Activated effector memory CD4-positive, alpha-beta T cell treated with anti-CD3 and anti-CD28 coated beads, Interleukin-2, amount 50 U/mL, for 16 hours (primary cell): ENCODE measurements around the gene PIK3CG.
"Not testable (repeated sequence)": the region's sequence is repeated elsewhere in the genome, so short reads cannot be mapped to it uniquely, and the experiment has no call there.

ENCODE experiments used
- DNase-seq: peaks from one replicate; pipeline ENCODE4 v3.0.0-alpha.2; 2020

PIK3CG gene

DNA sequence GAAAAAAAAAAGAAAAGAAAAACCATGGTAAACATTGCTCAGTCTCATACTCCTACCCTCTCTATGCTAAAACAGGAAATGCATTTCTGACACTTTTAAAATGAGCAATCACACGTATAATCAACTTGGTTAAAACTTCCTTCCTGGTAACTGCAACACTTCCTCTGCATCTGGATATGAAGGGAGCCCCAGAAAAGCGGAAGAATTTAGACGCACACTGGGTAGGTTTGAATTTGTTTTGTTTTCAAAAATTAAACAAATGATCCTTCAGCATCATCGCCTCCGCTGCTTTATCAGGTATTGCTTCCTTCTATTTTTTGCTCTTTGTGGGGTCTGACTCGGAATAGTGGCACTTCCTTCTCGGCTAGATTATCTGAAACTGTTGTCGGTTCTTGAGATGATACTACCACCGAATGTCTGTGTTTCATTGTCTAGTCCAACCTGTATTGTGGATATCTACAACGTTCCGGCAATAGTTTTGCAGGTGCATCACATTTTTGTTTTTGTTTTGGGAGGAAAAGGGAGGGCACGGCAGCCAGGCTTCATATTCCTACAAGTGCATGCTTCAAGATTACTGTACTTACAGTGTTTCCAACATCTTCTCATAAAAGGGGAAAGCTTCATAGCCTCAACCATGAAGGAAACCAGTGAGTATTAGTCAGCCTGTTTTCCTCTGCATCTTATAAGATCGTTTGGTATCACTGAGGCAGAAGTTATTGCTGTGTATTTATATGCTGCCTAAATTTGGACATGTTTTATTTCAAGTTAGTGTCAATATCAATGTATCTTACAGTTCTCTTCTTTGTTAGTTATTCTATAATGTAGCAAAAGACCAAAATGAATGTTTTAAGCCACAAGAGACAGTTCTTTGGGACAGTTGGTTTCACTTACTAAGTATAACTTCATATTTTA lies at the start of gene PIK3CG:
Gene PIK3CG (plus strand): TSS at position 153 of the 912 bp plus-strand sequence. CDS start 2,280 bp downstream, outside the sequence.
- no peak for DNase-seq

DNA sequence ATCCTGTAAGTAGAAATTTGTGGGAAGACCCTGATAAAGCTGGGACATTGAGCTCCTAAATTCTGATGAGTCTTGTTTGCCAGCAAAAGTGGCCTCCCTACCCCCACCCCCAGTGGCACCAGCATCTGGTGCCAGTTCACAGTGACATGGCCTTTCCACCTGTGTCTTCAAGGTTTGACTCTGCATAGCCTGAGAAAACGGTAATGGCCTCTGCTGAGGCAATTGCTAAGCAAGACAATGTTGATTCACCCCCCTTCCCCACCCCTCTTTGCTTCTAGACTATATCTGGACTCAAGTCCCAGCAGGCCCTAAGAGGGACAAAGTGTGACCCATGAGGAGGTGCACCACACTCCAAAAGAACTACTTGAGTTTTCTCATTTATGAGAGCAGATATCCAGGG lies 48.0 kb upstream of the PIK3CG start:
- no peak for DNase-seq

DNA sequence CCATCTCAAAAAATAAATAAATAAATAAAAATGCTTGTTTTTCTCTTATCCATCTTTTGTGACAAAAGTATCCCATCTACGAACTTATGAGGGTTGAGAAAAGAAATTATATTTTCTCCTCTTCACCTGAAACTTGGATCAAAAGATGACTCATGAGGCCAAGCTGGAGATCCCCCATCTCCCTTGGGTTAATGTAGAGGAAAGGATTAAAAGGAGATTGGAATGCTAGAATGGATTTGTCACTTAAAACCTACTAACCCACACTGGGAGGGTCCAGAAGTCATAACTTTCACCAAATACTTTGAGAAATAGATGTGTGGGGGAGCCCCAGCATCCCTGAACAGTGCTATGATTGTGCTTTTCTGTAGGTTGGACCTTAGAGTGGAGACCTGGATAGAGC lies 46.3 kb upstream of the PIK3CG start:
- DNase-seq, result no peak

DNA sequence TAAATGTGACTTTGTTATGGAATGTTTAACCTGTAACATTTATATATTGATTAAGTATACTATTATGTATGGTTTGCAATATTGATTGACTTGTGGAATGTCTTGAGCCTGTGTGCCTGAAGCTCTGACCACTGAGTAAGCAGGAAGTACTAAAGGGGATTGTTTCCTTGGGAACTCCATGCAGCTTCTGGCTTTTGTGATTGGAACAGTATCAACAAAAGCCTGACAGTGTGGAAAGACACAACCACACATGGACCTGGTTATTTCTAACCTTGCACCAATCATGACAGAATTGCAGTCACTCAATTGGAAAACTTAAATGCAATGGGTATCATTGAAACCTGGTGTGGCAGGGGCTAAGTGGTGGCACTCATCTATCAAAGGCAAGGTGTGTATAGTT lies 45.5 kb upstream of the PIK3CG start:
- no peak for DNase-seq

DNA sequence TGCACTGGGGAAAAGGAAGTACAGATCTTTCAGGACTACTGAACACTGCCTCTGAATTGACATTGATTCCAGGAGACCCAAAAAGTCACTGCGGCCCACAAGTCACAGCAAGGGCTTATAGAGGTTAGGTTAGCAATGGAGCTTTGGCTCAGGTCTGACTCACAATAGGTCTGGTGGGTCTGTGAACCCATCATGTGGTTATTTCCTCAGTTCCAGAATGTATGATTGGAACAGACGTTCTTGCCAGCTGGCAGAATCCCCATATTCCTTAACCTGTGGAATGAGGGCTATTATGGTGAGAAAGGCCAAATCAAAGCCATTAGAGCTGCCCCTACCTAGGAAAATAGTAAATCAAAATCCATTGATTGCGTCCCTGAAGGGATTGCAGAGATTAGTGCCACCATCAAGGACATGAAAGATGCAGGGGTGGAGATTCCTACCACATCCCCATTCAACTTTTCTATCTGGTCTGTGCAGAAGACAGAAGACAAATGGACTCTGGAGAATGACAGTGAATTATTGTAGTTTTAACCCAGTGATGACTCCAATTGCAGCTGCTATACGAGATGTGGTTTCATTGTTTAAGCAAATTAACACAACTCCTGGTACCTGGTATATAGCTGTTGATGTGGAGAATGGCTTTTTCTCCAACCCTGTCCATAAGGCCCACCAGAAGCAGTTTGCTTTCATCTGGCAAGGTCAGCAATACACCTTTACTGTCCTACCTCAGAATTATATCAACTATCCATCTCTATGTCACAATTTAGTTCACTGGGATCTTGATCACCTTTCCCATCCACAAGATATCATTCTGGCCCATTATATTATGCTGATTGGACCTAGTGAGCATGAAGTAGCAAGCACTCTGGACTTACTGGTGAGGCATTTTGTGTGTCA lies 44.5 kb upstream of the PIK3CG start:
- DNase-seq, result no peak

DNA sequence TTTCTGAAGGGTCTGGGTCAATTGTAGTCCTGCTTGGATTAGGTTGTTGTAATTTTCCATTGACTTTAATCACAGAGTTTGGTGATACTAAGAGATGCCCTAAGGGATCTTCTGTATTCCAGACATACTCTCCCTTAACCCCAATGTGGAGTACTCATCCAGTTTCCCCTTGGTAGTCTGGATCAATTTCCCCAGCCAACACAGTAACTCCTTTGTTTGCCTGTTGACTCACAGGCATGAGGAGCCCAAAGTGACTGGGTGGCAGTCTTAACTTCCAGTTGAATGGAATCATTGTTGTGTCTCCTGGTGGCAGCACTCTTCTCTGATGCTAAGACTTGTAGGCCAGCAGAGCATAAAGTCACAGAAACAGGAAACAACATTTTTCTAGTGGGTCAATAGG lies 41.5 kb upstream of the PIK3CG start:
- no peak for DNase-seq

DNA sequence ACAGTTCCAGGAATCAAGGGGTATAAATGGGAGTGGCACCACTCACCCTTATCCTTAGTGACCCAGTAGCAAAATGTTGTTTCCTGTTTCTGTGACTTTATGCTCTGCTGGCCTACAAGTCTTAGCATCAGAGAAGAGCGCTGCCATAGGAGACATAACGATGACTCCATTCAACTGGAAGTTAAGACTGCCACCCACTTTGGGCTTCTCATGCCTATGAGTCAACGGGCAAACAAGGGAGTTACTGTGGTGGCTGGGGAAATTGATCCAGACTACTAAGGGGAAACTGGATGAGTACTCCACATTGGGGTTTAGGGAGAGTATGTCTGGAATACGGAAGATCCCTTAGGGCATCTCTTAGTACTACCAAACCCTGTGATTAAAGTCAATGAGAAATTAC lies 40.6 kb upstream of the PIK3CG start:
- no peak for DNase-seq

DNA sequence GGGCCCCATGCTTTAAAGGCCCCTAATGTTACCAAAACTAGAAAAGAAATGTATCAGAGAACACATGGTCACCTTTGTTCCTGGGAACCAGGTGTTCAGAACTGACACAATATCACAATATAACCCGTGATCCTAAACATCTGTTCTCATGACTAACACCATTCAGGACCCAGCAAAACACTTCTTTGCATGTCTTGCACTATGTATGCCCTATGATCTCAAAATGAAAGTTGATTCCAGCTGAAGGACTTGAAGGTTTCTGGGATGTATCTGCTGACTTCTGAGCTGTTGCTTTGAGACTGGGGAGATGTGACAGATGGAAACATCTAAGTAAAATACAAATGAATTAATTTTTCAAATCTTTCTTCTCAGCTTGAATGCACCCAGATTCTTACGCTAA lies 37.5 kb upstream of the PIK3CG start:
- DNase-seq, result no peak

DNA sequence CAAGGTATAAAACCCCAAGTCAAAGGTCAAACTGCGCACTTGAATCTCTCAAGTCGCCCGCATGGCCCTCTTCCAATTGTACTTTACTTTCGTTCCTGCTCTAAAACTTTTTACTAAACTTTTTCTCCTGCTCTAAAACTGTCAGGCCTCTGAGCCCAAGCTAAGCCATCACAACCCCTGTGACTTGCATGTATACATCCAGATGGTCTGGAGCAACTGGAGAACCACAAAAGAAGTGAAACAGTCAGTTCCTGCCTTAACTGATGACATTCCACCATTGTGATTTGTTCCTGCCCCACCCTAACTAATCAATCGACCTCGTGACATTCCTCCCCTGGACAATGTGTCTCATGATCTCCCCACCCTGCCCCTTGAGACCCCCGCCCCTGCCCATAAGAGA lies 35.6 kb upstream of the PIK3CG start:
- DNase-seq, result no peak

DNA sequence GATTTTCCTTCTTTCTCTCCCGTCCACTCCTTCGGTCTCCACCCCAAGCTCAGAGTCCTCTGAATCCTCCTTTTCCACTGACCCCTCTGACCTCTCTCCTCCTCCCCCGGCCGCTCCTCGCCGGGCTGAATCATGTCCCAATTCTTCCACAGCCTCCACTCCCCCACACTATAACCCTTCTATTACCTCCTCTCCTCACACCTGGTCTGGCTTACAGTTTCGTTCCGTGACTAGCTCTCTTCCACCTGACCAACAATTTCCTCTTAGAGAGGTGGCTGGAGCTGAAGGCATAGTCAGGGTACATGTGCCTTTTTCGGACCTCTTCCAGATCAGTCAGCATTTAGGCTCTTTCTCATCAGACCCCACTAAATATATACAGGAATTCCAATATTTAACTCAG lies 34.2 kb upstream of the PIK3CG start:
- not testable (repeated sequence) for DNase-seq

DNA sequence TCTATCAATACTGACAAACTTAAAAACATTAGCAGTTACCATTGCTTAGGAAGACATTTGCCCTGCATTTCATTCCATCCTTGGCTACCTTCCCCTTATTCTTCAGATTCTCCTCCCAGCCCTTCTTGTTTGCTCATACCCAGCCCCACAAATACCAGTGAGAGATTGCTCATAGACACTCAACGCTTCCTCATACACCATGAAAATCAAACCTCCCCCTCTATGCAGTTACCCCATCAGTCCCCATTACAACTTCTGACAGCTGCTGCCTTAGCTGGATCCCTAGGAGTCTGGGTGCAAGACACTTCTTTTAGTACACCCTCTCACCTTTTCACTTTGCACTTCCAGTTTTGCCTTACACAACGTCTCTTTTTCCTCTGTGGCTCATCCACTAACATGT lies 28.3 kb upstream of the PIK3CG start:
- no peak for DNase-seq

DNA sequence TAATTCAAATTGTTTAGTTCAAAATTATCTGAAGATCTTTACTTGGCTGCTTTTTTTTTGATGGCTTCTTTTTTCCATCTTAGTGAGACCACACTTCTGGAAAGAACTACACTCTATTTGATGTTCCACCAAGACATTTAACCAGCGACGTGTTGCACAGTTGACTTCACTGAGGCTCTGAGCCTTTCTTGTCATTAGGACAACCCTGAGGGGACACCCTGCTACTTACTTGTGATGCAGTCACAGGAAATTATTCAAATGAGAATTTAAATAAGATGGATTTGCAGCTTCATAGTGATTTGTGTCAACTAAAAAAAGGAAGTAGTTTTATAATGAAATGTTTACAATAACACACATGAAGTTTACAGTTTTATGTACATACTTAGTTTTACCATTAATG lies 25.6 kb upstream of the PIK3CG start:
- DNase-seq, result no peak

DNA sequence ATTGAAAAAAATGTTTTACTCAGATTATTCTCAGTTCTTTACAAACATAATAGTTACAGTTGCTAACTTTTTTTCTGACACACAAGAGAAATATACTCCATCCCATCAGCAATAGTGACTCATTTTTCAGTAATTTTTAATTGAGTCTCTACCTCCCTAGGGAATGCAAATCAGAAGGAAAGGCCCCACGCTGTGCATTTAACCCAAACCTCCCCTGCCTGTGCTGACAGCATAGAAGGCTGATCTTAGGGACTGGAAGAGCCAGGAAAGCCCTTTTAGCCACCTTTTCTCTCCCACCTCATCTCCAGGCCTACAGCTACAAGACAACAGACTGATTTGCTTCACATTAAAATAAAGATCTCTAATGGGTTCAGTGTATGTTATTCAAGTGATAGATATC lies 24.7 kb upstream of the PIK3CG start:
- no peak for DNase-seq

DNA sequence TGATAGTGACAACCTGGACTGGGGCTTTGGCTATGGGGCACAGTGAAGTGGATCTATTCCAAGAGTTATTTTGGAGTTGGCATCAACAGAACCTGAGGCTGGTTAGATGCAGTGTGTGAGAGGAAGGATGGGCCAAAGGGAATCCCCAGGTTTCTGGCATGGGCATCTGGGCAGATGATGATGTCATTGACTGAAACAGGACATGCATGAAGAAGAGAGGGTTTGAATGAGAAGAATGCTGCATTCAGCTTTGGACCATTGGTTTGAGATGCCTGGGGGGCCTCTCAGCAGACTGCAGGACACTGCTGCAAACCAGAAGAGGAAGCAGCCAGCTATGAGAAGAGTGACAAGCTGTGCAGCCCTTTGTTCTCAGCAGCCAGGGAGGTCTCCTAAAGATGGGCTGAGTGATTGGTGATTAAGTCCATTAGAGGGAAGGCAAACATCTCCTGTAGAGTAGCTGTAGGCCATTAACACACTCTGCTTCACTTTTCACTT lies 23.1 kb upstream of the PIK3CG start:
- DNase-seq, result no peak

DNA sequence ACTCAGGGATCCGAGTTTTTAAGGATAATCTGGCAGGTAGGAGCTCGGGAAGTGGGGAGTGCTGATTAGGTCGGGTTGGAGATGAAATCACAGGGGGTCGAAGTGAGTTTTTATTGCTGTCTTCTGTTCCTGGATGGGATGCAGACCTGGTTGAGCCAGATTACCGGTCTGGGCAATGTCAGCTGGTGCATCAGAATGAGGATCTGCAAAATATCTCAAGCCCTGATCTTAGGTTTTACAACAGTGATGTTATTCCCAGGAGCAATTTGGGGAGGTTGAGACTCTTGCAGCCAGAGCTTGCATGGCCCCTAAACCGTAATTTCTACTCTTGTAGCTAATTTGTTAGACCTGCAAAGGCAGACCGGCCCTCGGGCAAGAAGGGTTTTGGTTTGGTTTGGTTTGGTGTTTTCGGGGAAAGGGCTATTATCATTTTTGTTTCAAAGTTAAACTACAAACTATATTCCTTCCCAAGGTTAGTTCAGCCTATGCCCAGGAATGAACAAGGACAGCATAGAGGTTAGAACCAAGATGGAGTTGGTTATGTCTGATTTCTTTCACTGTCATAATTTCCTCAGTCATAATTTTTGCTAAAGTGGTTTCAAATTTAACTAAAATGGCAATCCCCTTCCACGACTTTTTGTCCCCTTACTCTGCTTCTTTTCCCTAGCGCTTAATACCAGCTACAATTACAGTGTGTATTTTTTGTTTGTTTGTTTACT lies 20.6 kb upstream of the PIK3CG start:
- DNase-seq, result no peak

DNA sequence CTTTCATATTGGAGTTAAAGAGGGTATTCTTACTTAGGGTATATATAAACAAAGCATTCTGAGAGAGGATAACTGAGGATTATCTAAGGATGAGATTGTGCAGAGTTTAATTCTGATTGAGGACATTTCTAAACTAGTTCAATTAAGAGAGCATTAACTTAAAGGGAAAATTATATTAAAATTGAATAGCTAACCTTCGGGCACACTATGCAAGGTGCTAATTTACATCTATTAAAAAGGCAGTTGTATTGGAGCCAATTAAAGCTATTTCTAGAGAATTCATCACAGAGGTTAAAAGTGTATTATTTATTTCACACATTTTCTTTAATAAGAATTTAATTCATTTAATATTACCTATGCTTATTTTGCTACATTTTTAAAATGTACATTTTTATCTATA lies 17.0 kb upstream of the PIK3CG start:
- DNase-seq, result no peak

DNA sequence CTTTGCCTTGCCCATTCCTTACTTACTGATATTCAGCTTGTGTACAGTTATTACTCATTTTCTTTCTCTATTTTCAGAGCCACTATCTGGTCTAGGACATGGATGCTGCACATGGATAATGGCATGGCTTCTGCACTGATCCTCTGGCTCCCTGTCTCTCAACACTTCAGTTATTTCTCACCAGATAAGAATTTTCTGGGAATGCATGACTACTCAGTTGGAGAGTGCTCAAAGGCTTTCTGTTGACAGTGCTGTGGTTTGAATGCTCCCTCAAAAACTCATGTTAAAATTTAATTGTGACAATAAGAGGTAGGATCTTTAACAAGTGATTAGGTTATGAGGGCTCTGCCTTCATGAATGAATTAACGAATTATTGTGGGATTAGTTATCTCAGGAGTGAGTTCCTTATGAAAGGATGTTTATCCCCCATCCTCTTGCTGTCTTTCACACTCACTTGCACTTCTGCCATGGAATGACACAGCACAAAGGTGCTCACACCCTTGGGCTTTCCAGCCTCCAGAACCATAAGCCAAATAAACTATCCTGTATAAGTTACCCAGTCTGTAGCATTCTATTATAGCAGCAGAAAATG lies 16.1 kb upstream of the PIK3CG start:
- DNase-seq, result no peak

DNA sequence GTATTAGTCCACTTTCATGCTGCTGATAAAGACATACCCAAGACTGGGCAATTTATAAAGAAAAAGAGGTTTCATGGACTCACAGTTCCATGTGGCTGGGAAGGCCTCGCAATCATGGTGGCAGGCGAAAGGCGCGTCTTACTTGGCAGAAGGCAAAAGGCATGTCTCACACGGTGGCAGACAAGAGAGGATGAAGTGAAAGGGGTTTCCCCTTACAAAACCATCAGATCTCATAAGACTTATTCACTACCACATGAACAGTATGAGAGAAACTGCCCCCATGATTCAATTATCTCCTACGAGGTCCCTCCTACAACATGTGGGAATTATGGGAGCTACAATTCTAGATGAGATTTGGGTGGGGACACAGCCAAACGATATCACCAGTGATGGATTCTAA lies 13.4 kb upstream of the PIK3CG start:
- not testable (repeated sequence) for DNase-seq

DNA sequence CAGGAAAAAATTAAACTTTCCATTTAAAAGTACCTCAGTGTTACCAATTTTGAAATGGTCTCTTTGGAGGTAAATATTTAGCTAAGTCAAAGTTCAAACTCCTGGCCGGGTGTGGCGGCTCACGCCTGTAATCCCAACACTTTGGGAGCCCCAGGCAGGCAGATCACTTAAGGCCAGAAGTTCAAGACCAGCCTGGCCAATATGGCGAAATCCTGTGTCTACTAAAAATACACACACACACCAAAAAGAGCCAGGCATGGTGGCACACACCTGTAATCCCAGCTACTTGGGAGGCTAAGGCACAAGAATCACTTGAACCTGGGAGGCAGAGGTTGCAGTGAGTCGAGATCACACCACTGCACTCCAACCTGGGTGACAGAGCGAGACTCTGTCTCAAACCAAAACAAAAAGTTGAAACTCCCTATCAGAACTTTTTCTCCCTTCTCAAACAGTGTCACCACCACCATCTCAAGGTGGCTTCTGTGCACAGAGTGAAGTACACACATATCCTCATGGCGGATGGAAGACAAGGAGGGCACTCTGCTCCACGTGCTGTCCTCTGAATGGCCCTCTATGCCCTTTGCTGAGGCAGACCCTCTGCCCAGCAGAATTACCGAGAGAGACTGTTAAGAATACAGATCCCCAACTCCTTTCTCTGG lies 11.7 kb upstream of the PIK3CG start:
- DNase-seq, result no peak

DNA sequence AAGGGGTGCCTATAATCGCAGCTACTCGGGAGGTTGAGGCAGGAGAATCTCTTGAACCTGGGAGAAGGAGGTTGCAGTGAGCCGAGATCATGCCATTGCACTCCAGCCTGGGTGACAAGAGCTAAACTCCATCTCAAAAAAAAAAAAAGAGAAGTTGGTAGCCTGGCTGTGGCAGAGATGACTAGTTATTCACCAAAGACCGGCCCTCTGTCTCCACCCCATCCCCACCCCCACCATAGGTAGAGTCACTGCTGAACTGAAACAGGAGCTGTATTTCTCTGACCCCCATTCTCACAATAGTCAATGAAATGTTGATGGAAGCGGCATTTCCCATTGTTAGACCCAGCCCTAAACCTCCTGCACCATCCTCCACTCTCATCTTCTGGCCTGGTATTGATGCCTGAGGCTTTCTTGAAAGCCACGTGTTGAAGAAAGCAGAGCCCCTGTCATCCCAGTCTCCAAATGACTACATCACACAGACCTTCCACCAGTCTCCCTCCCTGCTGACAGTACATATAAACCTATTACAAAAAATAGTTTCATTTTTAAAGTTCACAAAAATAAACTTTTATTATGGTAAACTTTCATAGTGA lies 9.4 kb upstream of the PIK3CG start:
- no peak for DNase-seq
